Left colon (tissue), 2 donors: ENCODE data around the gene OR10H2. TPM values are rescaled to one million over a fixed set of nuclear protein-coding genes. Genes with fewer than 3 reads are reported as not detected.
"Not testable (repeated sequence)": the region's sequence is repeated elsewhere in the genome, so short reads cannot be mapped to it uniquely, and the experiment has no call there.

Source experiments
- ATAC-seq: fragments of 200-7000 bp; cut with Tn5 transposase; one replicate; pipeline ENCODE4 v1.9.1; 2020; ENCODE audit warnings: mild to moderate bottlenecking, moderate library complexity
- DNase-seq, 2 donors: peaks; one replicate each; pipeline ENCODE4 v3.0.0-alpha.2; 2020
- intact Hi-C, 2 donors: fragments of 100-400 bp; cut with DNase I in 1 of 2; cut with micrococcal nuclease in 1 of 2; formaldehyde crosslinking; loops; one replicate each; pipeline versions ENCODE4 v1.11.2 to v1.14.0; 2022; cut with DNase I, micrococcal nuclease
- total RNA-seq, 2 donors: library from RNA; stranded (reverse); fragmentation: NEBNext Ultra II Directional; extraction: Animal tissue kit (Norgen Biotek cat#: 25700); gene quantifications; one replicate each; pipeline ENCODE4 v1.2.1, GENCODE V29; 2021
- donor health status: DM: no; HTN: no; CAD: no.
- donor health status: DM: yes; HTN: yes; CAD: no.

The OR10H2 gene
- total RNA-seq, 2 donors from 2014 or later, result not detected

- ATAC-seq (no peak), DNase-seq (no peak)
- intact Hi-C loops, result no loop called here
These were observed 20.4 kb downstream of the OR10H2 start for GRCh38 chr19:15748239-15748638.

- intact Hi-C loops, result no loop called here
- ATAC-seq (peak; percentile 44), DNase-seq (no peak)
These were observed 30.6 kb downstream of the OR10H2 start for GRCh38 chr19:15758379-15758778.

GRCh38 chr19:15759962-15760565 lies 32.2 kb downstream of the OR10H2 start:
- ATAC-seq (peak; percentile 60), DNase-seq (peak in 1 of 2 donors; percentile 26)
- intact Hi-C loops, result no loop called here

- DNase-seq (no peak), ATAC-seq (no peak)
- intact Hi-C loops, result no loop called here
These were observed 41.8 kb downstream of the OR10H2 start for GRCh38 chr19:15769586-15769985.

GRCh38 chr19:15774159-15774558 lies 46.3 kb downstream of the OR10H2 start:
- DNase-seq, intact Hi-C loops, ATAC-seq: not testable (repeated sequence)

GRCh38 chr19:15775249-15775648 lies 47.4 kb downstream of the OR10H2 start:
- no peak for ATAC-seq
- DNase-seq, result no peak
- intact Hi-C loops, result no loop called here

- DNase-seq (no peak), ATAC-seq (no peak)
- intact Hi-C loops, result no loop called here
These were observed 48.4 kb downstream of the OR10H2 start for GRCh38 chr19:15776264-15776663.

GRCh38 chr19:15776991-15777970 lies 49.5 kb downstream of the OR10H2 start:
- intact Hi-C loops, result no loop called here
- ATAC-seq (peak; percentile 55), DNase-seq (no peak)

Other genes with a start within 250 kb of the OR10H2 start
- gene PGLYRP2, start 248.5 kb upstream of the OR10H2 start, total RNA-seq, result not detected
- gene CYP4F22, start 219.5 kb upstream of the OR10H2 start, total RNA-seq, result not detected
- under 1 TPM in 1 of 2 donors, not detected in 1; 0.09 TPM for gene CYP4F8, start 112.8 kb upstream of the OR10H2 start, total RNA-seq
- 1 to 10 TPM; 7.1 to 8.0 TPM for gene CYP4F3, start 87.1 kb upstream of the OR10H2 start, total RNA-seq
- gene CYP4F12, start 54.9 kb upstream of the OR10H2 start, total RNA-seq, result 100 to 1,000 TPM in 1 of 2 donors, 10 to 100 TPM in 1; 93.3 to 113 TPM
- not detected for gene OR10H3, start 10.0 kb downstream of the OR10H2 start, total RNA-seq
- gene OR10H5, start 59.6 kb downstream of the OR10H2 start, total RNA-seq, result not detected
- under 1 TPM in 1 of 2 donors, not detected in 1; 0.09 TPM for gene OR10H1, start 87.6 kb downstream of the OR10H2 start, total RNA-seq
- gene CYP4F2, start 170.1 kb downstream of the OR10H2 start, total RNA-seq, result 10 to 100 TPM in 1 of 2 donors, 1 to 10 TPM in 1; 8.5 to 11.1 TPM
- gene CYP4F11, start 206.5 kb downstream of the OR10H2 start, total RNA-seq, result 10 to 100 TPM; 12.0 to 14.3 TPM
- gene OR10H4, start 221.0 kb downstream of the OR10H2 start, total RNA-seq, result not detected